Stimulated activated CD4-positive, alpha-beta T cell treated with anti-CD3 and anti-CD28 coated beads, TNF-alpha, amount 100 ng/mL, for 4 hours (primary cell): ENCODE measurements around the gene AMN1.
"Not testable (repeated sequence)": the region's sequence is repeated elsewhere in the genome, so short reads cannot be mapped to it uniquely, and the experiment has no call there.

Experiments used
- DNase-seq, 3 experiments: peaks; one replicate each; pipeline ENCODE4 v3.0.0-alpha.2; 2020; ENCODE audit warnings: low read depth in 3 of 3

Gene AMN1

DNA sequence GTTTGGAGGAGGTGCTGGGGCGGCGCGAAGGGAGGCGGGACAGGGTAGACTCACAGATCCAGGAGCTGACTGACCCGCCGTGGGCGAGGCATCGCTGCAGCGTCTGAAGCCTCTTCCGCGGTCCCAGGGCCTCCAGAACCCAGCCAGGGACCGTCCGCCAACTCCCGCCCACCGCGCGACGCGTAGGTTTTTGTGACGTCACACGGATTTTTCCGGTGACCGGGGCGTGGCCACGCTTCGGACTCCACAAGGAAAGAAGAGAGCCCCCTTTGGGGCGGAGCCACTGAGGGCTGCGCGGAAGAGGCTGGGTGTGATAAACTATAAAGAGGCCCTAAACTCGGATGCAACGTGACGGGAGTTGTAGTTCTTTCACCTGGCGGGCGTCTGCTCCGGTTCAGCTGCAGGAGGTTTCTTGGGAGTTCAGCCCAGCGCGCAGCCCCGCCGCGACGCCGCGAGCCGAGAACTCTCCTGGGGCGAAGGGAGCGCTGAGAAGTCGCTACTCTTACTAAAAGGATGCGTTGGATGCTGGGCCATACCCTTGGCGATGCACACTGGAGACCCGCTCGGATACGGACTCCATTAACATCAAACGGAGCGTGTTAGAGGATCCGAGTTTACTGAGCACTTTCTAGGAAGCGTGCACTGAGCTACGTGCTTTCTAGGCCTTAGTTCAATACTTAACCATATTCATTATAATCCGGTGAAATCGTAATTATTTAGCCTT, at the start of gene AMN1:
Gene AMN1, minus strand, starts transcription at position 105 of the 724 bp plus-strand sequence. Its CDS starts 13 bp downstream, at position 92.
- DNase-seq: peak; percentile 90 to 99 (median 97)

DNA sequence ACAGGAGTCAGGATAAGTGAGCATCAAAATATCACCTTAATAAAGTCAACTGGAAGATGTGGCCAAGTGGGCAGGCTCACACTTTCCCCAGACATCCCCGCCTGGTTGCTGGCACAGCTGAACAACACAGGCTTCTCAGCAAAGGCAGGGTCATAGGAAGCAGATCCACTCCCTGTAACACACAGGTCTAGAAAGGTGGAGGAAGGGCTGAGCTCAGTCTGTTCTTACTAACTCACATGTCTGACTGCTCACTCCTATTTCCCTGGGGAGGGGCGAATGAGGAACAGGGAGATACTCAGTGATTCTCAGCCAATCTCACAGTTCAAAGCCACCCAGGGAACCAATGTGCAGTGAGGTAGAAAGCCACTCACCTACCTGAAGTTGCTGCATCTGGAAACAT, 45.0 kb upstream of the AMN1 start:
- DNase-seq: no peak

DNA sequence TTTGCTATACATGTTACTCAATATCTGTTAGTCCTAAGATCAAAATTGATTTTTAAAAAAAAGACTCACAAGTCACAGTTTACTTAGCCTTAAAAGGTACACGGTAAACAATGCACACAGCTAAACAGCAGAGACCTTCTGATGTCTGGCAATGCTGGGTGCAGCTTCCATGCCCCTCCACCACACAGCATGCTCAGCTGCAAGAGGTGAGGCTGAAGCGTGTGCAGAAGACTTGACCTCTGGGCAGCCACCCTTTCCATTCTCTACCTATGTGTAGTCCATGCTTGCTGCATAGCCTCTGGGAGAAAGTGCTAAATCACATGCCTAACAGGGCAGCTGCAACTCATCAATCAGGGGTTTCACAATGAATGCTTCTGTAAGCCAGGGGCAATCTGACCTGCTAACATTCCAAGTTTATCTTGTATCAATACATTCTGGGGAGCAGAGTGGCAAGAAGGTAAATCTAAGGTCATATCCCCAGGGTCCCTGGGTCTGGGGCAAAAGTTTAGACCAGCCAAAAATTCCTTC, 44.5 kb upstream of the AMN1 start:
- DNase-seq: no peak

- DNase-seq: no peak
These were observed 43.9 kb upstream of the AMN1 start for GRCh38 chr12:31772685-31773222.

DNA sequence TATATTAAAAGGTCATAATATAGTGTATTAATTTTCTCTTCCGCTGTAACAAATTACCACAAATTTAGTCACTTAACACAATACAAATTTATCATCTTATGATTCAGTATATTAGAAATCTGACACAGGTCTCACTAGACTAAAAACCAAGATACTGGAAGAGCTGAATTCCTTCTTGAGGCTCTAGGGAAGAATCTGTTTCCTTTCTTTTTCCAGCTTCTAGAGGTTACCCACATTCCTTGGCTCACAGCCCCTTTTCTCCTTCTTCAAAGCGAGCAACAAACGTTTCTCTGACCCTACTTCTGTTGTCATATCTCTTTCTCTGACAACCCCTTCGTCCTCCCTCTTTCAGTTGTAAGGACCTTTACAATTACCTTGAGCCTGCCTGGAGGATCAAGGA, 43.4 kb upstream of the AMN1 start:
- DNase-seq: no peak

DNA sequence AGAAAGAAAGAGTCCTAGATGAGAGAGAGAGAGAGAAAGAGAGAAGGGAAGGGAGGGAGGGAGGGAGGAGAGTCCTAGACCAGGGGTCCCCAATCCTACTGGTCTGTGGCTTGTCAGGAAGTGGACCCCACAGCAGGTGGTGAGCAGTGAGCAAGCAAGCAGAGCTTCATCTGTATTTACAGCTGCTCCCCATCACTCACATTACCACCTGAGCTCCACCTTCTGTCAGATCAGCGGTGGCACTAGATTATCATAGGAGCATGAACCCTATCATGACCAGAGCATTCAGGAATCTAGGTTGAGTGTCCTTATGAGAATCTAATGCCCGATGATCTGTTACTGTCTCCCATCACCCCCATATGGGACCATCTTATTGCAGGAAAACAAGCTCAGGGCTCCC, 39.2 kb upstream of the AMN1 start:
- no peak for DNase-seq

DNA sequence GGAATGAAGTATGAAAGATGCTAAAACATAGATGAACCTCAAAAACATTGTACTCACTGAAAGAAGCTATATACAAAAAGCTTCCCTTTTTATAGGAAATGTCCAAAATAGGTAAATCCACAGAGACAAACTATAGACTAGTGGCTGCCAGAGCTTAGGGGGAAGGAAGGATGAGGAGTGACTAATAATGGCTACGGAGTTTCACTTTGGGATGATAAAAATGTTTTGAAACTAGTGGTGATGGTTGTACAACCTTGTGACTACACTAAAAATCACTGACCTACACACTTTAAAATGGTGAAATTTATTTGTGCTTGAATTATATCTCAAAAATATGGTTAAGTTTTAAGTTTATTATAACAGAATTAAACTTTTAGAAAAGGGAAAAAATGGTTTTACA, 37.1 kb upstream of the AMN1 start:
- no peak for DNase-seq

- no peak for DNase-seq
These were observed 31.0 kb upstream of the AMN1 start for GRCh38 chr12:31759632-31760459.

GRCh38 chr12:31758297-31758696, 29.5 kb upstream of the AMN1 start:
- not testable (repeated sequence) for DNase-seq

DNA sequence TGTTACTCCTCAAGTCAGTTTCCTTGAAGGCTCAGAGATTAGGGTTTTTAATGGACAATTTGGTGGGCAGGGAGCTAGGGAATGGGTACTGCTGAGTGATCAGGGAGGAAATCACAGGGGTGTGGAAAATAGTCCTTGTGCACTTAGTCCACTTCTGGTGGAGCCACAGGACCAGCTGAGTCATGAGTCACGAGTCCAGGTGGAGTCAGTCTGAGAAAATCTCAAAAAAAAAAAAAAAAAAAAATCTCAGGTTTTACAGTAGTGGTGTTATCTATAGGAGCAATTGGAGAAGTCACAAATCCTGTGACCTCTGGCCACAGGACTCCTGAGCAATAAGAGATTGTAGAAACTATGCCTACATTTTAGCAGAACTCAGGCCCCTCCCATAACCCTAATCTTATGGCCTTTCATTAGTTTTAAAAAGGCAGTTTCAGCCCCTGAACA, 28.2 kb upstream of the AMN1 start:
- DNase-seq: no peak

- no peak for DNase-seq
These were observed 23.6 kb upstream of the AMN1 start for GRCh38 chr12:31752450-31752849.

GRCh38 chr12:31751085-31751484, 22.3 kb upstream of the AMN1 start:
- DNase-seq: no peak

DNA sequence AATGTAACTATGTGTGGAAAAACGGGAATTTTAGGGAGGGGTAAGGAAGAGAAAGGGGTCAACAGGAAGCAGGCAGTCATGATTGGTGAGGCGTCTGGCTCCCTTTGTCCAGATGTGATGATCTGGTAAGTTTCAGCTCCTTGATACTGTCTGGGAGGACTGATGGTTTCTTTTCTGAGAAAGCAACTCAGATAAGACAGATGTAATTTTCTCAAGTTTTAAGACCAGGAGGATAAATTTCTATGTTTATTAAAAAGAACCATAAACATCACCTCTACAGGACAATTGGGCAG, 21.9 kb upstream of the AMN1 start:
- DNase-seq: no peak

GRCh38 chr12:31749024-31749704, 20.3 kb upstream of the AMN1 start:
- DNase-seq: peak in 2 of 3 experiments; percentile 41 to 52

DNA sequence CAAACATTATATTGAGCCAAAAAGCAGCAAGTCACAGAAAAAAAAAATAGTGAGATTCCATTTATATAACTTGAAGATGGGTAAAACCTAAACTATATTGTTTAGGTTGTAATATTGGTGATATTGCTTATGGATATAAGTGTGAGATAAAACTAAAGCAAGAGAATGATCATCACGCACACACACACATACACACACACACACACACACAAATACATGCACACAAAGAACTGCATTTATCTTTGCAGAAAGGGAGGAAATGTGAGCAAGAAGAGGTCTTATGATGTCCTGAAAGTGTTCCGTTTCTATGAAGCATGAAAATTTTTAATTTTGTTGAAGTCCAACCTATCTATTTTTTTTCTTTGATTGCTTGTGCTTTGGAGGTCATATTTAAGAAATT, 16.4 kb upstream of the AMN1 start:
- no peak for DNase-seq

DNA sequence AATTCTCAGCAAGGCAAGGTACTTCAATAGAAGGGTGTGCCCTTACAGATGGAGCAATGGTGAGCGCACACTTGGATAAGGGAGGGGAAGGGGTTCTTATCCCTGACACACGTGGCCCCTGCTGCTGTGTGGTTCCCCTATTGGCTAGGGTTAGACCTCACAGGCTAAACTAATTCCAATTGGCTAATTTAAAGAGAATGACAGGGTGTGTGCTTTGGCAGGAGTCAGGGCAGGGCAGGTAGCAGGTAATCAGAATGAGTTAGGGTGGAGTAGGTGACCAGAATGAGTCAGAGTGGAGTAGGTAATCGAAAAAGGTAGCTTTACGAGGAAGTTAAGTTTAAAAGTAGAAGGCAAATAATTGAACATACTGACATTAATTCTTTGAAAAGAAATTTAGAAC, 15.5 kb upstream of the AMN1 start:
- not testable (repeated sequence) for DNase-seq

- DNase-seq: no peak
These were observed 14.1 kb upstream of the AMN1 start for GRCh38 chr12:31742891-31743290.

GRCh38 chr12:31740628-31741027, 11.8 kb upstream of the AMN1 start:
- DNase-seq: no peak

DNA sequence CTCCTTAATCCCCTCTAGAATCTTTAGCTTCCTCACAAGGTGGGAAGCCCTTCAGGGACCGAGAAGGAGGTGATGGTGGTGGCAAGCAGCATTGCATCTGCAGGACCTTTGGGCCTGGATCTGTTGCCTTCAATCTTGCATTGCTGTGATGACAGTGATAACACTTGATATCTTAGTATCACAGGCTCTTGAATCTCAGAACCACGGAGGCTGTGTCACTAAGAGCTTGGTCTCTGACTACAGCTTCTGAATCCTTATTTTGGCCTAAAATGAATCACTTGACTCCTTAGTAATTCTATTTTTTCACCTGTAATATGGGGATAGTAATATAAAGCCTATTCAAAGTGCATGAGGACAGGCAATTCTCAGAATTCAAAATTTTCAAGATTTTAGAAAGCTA, 8.9 kb upstream of the AMN1 start:
- no peak for DNase-seq

GRCh38 chr12:31737345-31737744, 8.5 kb upstream of the AMN1 start:
- no peak for DNase-seq

- peak in 2 of 3 experiments; percentile 45 to 52 for DNase-seq
These were observed 7.7 kb upstream of the AMN1 start for GRCh38 chr12:31736472-31736871.
